Erythroblast (primary cell): ENCODE data around the gene CDH5.

ENCODE experiments used
- GATA1 ChIP-seq: IDR thresholded peaks from 2 replicates; pipeline ENCODE4 v1.6.1; 2011; ENCODE audit warnings: low read depth, mild to moderate bottlenecking, control low read depth, low read length, moderate library complexity
- POLR2A ChIP-seq: IDR thresholded peaks from 2 replicates; pipeline ENCODE4 v1.6.1; 2011; ENCODE audit warnings: mild to moderate bottlenecking, low read length

DNA sequence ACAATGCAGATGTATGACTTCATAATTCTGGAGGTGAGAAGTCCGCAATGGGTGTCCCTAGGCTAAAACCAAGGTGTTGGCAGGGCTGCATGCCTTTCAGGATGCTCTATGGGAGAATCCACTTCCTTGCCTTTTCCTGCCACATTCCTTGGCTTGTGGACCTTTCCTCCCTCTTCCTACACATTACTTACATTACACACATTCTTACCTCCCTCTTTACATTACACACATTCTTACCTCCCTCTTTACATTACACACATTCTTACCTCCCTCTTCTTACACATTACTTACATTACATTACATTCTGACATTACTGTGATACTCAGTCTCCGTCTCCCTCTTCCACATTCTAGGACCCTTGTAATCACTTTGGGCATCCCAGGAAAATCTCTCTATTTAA lies 14.2 kb upstream of the CDH5 start:
- TF ChIP-seq POLR2A = no peak
- TF ChIP-seq GATA1 = no peak
